ENCODE measurements around the gene LOX.

The LOX gene, protein sequence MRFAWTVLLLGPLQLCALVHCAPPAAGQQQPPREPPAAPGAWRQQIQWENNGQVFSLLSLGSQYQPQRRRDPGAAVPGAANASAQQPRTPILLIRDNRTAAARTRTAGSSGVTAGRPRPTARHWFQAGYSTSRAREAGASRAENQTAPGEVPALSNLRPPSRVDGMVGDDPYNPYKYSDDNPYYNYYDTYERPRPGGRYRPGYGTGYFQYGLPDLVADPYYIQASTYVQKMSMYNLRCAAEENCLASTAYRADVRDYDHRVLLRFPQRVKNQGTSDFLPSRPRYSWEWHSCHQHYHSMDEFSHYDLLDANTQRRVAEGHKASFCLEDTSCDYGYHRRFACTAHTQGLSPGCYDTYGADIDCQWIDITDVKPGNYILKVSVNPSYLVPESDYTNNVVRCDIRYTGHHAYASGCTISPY

DNA sequence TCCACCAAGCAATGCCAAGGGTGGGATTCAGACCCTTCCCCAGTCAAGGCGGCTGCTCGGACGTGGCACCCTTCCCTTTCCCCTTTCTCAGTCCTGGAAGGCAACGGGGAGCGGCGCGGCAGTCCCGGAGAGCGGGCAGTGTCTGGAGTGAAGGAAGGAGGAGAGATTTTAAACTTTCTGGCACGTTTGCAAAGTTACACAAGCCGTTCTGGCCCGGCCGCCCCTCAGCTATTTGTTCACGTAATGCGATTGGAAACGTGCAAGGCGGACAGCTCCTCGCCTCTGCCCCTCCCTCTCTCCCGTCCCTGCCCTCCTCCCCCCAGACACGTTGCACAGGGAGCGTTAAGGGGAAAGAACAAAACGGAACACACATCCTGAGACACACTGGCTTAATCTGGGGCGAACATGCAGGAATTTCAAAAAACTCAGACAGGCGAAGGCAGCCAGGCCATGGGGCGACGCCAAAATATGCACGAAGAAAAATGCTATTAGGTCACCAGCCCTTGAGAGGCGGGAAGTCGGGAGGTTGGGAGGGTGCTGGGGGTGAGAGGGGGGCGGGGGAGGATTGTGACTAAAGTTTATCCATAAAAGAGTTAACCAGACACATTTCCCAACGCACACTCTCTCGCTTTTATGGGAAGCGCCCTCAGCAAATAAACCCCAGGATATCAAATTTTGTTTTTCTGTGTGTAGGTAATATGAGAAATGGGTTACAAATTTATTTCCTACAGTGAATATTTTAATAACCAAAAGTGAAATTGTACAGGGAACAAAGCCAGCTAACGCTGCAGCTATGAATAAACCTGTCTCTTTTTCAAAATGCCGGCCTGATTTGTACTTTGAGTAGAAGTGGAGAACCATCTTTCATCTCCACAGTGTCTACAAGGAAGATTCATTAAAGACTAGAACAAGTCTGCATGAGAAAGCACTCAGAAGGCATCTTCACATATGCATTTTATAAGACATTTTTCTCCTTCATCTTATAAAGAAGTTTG is at the start of gene LOX:
LOX (minus strand) TSS at position 144 of the 995 bp plus-strand sequence. CDS start 274 bp downstream, outside the sequence.
- TF ChIP-seq, protein P1, sequence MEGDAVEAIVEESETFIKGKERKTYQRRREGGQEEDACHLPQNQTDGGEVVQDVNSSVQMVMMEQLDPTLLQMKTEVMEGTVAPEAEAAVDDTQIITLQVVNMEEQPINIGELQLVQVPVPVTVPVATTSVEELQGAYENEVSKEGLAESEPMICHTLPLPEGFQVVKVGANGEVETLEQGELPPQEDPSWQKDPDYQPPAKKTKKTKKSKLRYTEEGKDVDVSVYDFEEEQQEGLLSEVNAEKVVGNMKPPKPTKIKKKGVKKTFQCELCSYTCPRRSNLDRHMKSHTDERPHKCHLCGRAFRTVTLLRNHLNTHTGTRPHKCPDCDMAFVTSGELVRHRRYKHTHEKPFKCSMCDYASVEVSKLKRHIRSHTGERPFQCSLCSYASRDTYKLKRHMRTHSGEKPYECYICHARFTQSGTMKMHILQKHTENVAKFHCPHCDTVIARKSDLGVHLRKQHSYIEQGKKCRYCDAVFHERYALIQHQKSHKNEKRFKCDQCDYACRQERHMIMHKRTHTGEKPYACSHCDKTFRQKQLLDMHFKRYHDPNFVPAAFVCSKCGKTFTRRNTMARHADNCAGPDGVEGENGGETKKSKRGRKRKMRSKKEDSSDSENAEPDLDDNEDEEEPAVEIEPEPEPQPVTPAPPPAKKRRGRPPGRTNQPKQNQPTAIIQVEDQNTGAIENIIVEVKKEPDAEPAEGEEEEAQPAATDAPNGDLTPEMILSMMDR (conservative IDR thresholded peaks at IDR 0.05), result no peak
- peak within 1 kb of the TSS; percentile 35 for H3K27ac ChIP-seq

DNA sequence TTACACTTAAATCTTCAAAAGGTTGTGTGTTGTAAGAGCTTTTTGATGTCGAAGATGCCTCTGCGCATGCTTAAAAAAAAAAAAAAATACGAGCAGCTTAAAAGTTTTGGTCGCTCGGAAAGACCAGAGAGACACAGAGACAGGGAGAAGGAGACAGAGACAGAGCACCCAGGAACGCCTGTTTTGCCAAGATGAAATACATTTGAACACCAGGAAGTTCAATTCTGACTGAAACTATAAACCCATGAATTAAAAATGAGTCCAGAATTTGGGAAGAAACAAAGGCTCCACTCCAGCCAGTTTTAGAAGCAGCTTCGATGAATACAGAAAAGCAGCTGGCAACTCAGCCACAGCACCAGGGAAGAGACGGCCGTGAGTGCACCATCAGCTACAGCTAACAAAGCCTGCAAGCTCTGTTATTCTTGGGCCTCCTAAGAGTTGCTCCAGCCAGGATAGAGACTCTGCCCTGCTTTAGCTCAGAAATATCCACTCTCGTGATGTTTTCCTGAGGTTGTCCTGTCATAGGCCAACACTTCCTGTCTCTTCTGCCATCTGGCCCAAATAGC is 48.8 kb upstream of the LOX start:
- no peak overlapping the region for H3K27ac ChIP-seq
- TF ChIP-seq, protein P1 (conservative IDR thresholded peaks at IDR 0.05), result no peak

- TF ChIP-seq, protein P1 (conservative IDR thresholded peaks at IDR 0.05), result no peak
- H3K27ac ChIP-seq, result no peak overlapping the region
These were observed 48.2 kb upstream of the LOX start for GRCh38 chr5:122126177-122126755.

DNA sequence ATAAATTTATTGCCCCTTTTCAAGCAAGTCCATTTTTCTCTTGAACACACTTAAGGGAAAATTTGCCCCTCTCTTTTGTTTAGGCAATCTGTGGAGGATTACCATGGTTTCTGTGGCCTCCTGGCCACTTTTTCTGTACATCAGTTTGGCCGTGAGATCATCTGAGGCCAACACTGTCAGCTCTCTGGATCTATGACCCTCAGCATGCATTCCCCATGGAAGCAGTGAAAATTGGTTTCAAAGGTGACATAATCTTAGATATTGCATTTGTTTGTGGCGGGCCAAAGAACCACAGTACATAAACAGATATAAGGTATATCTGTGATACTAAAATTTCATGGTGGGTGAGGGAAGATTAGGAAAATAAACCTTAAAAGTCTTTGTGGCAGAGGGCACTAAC is 46.7 kb upstream of the LOX start:
- H3K27ac ChIP-seq, result no peak overlapping the region
- TF ChIP-seq, protein P1 (conservative IDR thresholded peaks at IDR 0.05), result no peak

GRCh38 chr5:122121479-122122465 is 43.7 kb upstream of the LOX start:
- no peak overlapping the region for H3K27ac ChIP-seq
- TF ChIP-seq, protein P1 (conservative IDR thresholded peaks at IDR 0.05), result no peak

DNA sequence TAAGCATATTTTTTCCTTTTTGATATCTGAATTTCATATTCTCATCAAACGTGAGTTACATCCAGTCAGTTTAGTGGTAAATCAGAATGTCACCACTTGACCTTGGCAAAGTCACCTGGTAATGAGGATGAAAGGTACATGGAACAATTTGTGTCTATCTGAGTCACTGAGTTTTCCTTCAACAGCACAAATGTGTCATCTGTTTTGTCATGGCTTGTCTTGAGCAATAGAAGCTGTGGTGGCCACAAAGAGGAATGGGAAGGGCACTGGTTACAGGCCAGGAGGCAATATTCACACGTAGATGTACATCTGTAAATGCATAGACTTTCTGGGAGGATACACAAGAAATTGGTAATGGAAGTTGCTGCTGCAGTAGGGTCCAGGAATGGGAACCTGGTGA is 42.9 kb upstream of the LOX start:
- TF ChIP-seq, protein P1 (conservative IDR thresholded peaks at IDR 0.05), result no peak
- no peak overlapping the region for H3K27ac ChIP-seq
